ENCODE results near the gene C9. TPM values are rescaled to one million over a fixed set of nuclear protein-coding genes. Genes with fewer than 3 reads are reported as not detected.

The C9 gene
- total and polyA plus RNA-seq, 2 of the 4 experiments (the other 2 are of a cell fraction): not detected

- TF ChIP-seq ELK1 (IDR thresholded peaks at IDR 0.05; ENCODE audit: borderline replicate concordance, low read depth, low read length): no peak
- no peak for TF ChIP-seq BHLHE40 (IDR thresholded peaks at IDR 0.05; ENCODE audit: low read depth, low read length)
- no peak for TF ChIP-seq MAFK (IDR thresholded peaks at IDR 0.05; ENCODE audit: low read depth, low read length)
- no peak for TF ChIP-seq RFX5 (IDR thresholded peaks at IDR 0.05; ENCODE audit: low read depth, low read length)
- no peak for TF ChIP-seq POLR2A (IDR thresholded peaks at IDR 0.05; ENCODE audit: low read depth, low read length)
- no peak for TF ChIP-seq MAZ (IDR thresholded peaks at IDR 0.05; ENCODE audit: borderline replicate concordance, low read depth, low read length)
- no peak for TF ChIP-seq RCOR1 (IDR thresholded peaks at IDR 0.05; ENCODE audit: insufficient replicate concordance, low read length)
- TF ChIP-seq MXI1 (IDR thresholded peaks at IDR 0.05; ENCODE audit: borderline replicate concordance, low read depth, low read length): no peak
- no peak for TF ChIP-seq CHD1 (IDR thresholded peaks at IDR 0.05; ENCODE audit: low read depth, low read length)
- TF ChIP-seq RAD21 (IDR thresholded peaks at IDR 0.05; ENCODE audit: low read length): no peak
- no peak for TF ChIP-seq USF2 (IDR thresholded peaks at IDR 0.05; ENCODE audit: low read depth, low read length)
- no peak for TF ChIP-seq FOS (IDR thresholded peaks at IDR 0.05; ENCODE audit: low read depth, low read length)
- no peak for TF ChIP-seq CEBPB (IDR thresholded peaks at IDR 0.05; ENCODE audit: low read depth, low read length)
- TF ChIP-seq NFE2L2 (IDR thresholded peaks at IDR 0.05; ENCODE audit: low read depth, low read length): no peak
- TF ChIP-seq CTCF (conservative IDR thresholded peaks at IDR 0.05; ENCODE audit: low read depth, low read length): no peak
- H3K9ac ChIP-seq (ENCODE audit: low read depth, low read length): no peak overlapping the region
- CTCF ChIA-PET: no interaction called here
- no peak overlapping the region for H2BK20ac ChIP-seq (ENCODE audit: low read depth, low read length)
- H4K91ac ChIP-seq (ENCODE audit: insufficient read depth, low read depth, low read length): no peak overlapping the region
- in situ Hi-C loops (cut with MboI; ENCODE audit: low sequenced_read_pairs): no loop called here
- no peaks in the 10 kb centered on the region for H3K9me3 ChIP-seq (ENCODE audit: control insufficient read depth, insufficient read depth, low read length)
- no peak overlapping the region for H2BK5ac ChIP-seq (ENCODE audit: low read depth, low read length, poor library complexity, severe bottlenecking)
- H3K4me2 ChIP-seq (ENCODE audit: low read depth, low read length): no peak overlapping the region
- POLR2A ChIA-PET (ENCODE audit: unreplicated experiment): no interaction called here
- no peak overlapping the region for H3K4ac ChIP-seq (ENCODE audit: low read depth, low read length)
- H3K36me3 ChIP-seq (ENCODE audit: control insufficient read depth, insufficient read depth, low read length): no peaks in the 10 kb centered on the region
- H2AFZ ChIP-seq (replicated peaks; ENCODE audit: low read length, poor library complexity): no peak overlapping the region
- H3K79me1 ChIP-seq (ENCODE audit: low read depth in 1 of 2, low read length in 2 of 2): no peaks in the 10 kb centered on the region
- no peak overlapping the region for H2BK15ac ChIP-seq (ENCODE audit: low read depth, low read length)
- DNase-seq (no peak), ATAC-seq (ENCODE audit: low read depth) (no peak)
- BruUV-seq (replicated peaks): no TSS peak
- H3K27me3 ChIP-seq (ENCODE audit: control insufficient read depth, insufficient read depth, low read length): peaks cover 13% of the 10 kb centered on the region; the same call in 1 of the 2 replicates
- H2AK5ac ChIP-seq (ENCODE audit: low read depth, low read length): no peak overlapping the region
- no peak overlapping the region for H2AK9ac ChIP-seq (replicated peaks; ENCODE audit: low read depth, low read length, poor library complexity)
- no peaks in the 10 kb centered on the region for H3K4me1 ChIP-seq (ENCODE audit: control insufficient read depth, insufficient read depth, low read length)
- H3K14ac ChIP-seq (replicated peaks; ENCODE audit: low read depth, low read length): no peak overlapping the region
- H2BK120ac ChIP-seq (ENCODE audit: low read depth, low read length): no peak overlapping the region
- H3K9me1 ChIP-seq (ENCODE audit: insufficient read depth, low read length): no peaks in the 10 kb centered on the region
- H3K56ac ChIP-seq (ENCODE audit: extremely low read depth, insufficient read depth, low read length): no peak overlapping the region
- WGBS, 2 experiments (ENCODE audit: extremely low coverage in 2 of 2, insufficient read length in 1 of 2): no CpG with 5 or more reads among the region's 2 CpGs
- dilution Hi-C loops (cut with HindIII; ENCODE audit: low sequenced_read_pairs, unreplicated experiment): no loop called here
- H4K20me1 ChIP-seq (ENCODE audit: insufficient read depth, low read length): no peaks in the 10 kb centered on the region
- H3K4me3 ChIP-seq (ENCODE audit: insufficient read depth, low read depth, low read length): no peak overlapping the region
- H3K27ac ChIP-seq (ENCODE audit: insufficient read depth, low read length): no peak overlapping the region
- no peak overlapping the region for H3K18ac ChIP-seq (ENCODE audit: low read depth, low read length)
- intact Hi-C loops (cut with micrococcal nuclease): no loop called here
- H4K8ac ChIP-seq (ENCODE audit: low read depth in 2 of 2, low read length in 2 of 2): no peak overlapping the region
- no peak overlapping the region for H4K5ac ChIP-seq (ENCODE audit: low read depth, low read length)
- no peak overlapping the region for H3K23ac ChIP-seq (ENCODE audit: low read depth, low read length)
Measured at GRCh38 chr5:39331861-39332381, 32.4 kb downstream of the C9 start.
